Endothelial cell of umbilical vein (primary cell): Measurements from ENCODE around the gene SPAG16. TPM values are rescaled to one million over a fixed set of nuclear protein-coding genes. Genes with fewer than 3 reads are reported as not detected.

ENCODE experiments used
- BruUV-seq: library from RNA; stranded (reverse); fragments of 400-500 nt; replicated peaks from 2 replicates; lab custom pipeline; 2021; lab: Mats Ljungman, UMichigan
- CTCF ChIA-PET: fragments of 300-600, 350-600 bp; sonication (Branson Sonifier 250); formaldehyde crosslinking; loops from one replicate; lab custom pipeline; 2021; ENCODE audit warnings: antibody characterized with exemption, inconsistent platforms; lab: Charles Lee
- POLR2A ChIA-PET: fragments of 300-600, 350-600 bp; sonication (Branson Sonifier 250); formaldehyde crosslinking; loops from one replicate; lab custom pipeline; 2021; ENCODE audit warnings: antibody characterized with exemption, inconsistent platforms; lab: Charles Lee
- DNase-seq: peaks from one replicate; pipeline ENCODE4 v3.0.0-alpha.2; 2011; ENCODE audit warnings: low read depth, low spot score
- FAIRE-seq: peaks from 2 replicates; lab custom pipeline; 2011; peaks lifted over from hg19 to GRCh38; lab: Jason Lieb, UNC
- H2AFZ ChIP-seq: 2 replicates; pipeline ENCODE4 v1.6.0; 2012; ENCODE audit warnings: low read depth, low read length, control low read depth, inconsistent platforms
- H3K27ac ChIP-seq: 2 replicates; pipeline ENCODE4 v1.5.1; 2011; ENCODE audit warnings: low read depth, mild to moderate bottlenecking, control low read depth, low read length, moderate library complexity; ENCODE audit not compliant: insufficient read depth
- H3K27me3 ChIP-seq, 2 experiments: 2 replicates each; pipeline versions ENCODE4 v1.6.0 to v1.6.1; 2011; ENCODE audit warnings: low read length in 2 of 2, mixed read lengths in 1 of 2; ENCODE audit not compliant: control insufficient read depth in 2 of 2, insufficient read depth in 2 of 2
- H3K36me3 ChIP-seq, 2 experiments: 2 replicates in 1 of 2; 3 replicates in 1 of 2; pipeline ENCODE4 v1.5.1; 2011; ENCODE audit warnings: low read length in 2 of 2, mild to moderate bottlenecking in 1 of 2, moderate library complexity in 1 of 2; ENCODE audit not compliant: control insufficient read depth in 2 of 2, insufficient read depth in 2 of 2; ENCODE audit errors: extremely low read depth in 1 of 2
- H3K4me1 ChIP-seq: 3 replicates; pipeline ENCODE4 v1.5.1; 2011; ENCODE audit warnings: mild to moderate bottlenecking, low read length; ENCODE audit not compliant: control insufficient read depth, insufficient read depth; ENCODE audit errors: extremely low read depth
- H3K4me2 ChIP-seq: 2 replicates; pipeline ENCODE4 v1.6.1; 2011; ENCODE audit warnings: low read length, control low read depth, mixed read lengths; ENCODE audit not compliant: insufficient read depth
- H3K4me3 ChIP-seq, 3 experiments: fragments of 200-600 bp in 1 of 3; sonication (generic), shearing (Covaris generic) in 1 of 3; replicated peaks in 1 of 3; 2 replicates each; pipeline ENCODE4 v1.5.1; 2011 to 2016; ENCODE audit warnings: control low read depth in 3 of 3, low read length in 3 of 3, mild to moderate bottlenecking in 2 of 3, inconsistent platforms in 1 of 3, low read depth in 1 of 3, moderate library complexity in 1 of 3; ENCODE audit not compliant: insufficient read depth in 1 of 3
- H3K79me2 ChIP-seq: 2 replicates; pipeline ENCODE4 v1.6.0; 2012; ENCODE audit warnings: low read length, inconsistent platforms; ENCODE audit not compliant: control insufficient read depth, insufficient read depth
- H3K9ac ChIP-seq: replicated peaks from 2 replicates; pipeline ENCODE3; 2011; ENCODE audit warnings: low read length, control low read depth; ENCODE audit not compliant: insufficient read depth; ENCODE audit errors: extremely low read depth
- H3K9me1 ChIP-seq: replicated peaks from 3 replicates; pipeline ENCODE4 v1.6.0; 2011; ENCODE audit warnings: mild to moderate bottlenecking, low read length; ENCODE audit not compliant: control insufficient read depth, insufficient read depth; ENCODE audit errors: extremely low read depth
- H3K9me3 ChIP-seq: replicated peaks from 2 replicates; pipeline ENCODE4 v1.5.1; 2012; ENCODE audit warnings: low read length, inconsistent platforms; ENCODE audit not compliant: control insufficient read depth, insufficient read depth
- H4K20me1 ChIP-seq: replicated peaks from 2 replicates; pipeline ENCODE3; 2011; ENCODE audit warnings: mild to moderate bottlenecking, low read length; ENCODE audit not compliant: control insufficient read depth, insufficient read depth; ENCODE audit errors: extremely low read depth
- CTCF ChIP-seq, 2 donors: IDR thresholded peaks; 1 replicate in 1 of 2; 2 replicates in 1 of 2; pipeline ENCODE4 v1.5.1; 2011; ENCODE audit warnings: low read length in 2 of 2, mild to moderate bottlenecking in 2 of 2, moderate library complexity in 2 of 2, control low read depth in 1 of 2, inconsistent platforms in 1 of 2, low read depth in 1 of 2; ENCODE audit not compliant: insufficient read depth in 1 of 2; ENCODE audit errors: extremely low read depth in 1 of 2
- EZH2 ChIP-seq: IDR thresholded peaks from 2 replicates; pipeline ENCODE4 v1.6.1; 2012; ENCODE audit warnings: borderline replicate concordance, low read depth, mild to moderate bottlenecking, moderate library complexity, low read length, inconsistent platforms; ENCODE audit not compliant: severe bottlenecking
- FOS ChIP-seq: IDR thresholded peaks from 2 replicates; pipeline ENCODE4 v1.6.1; 2011; ENCODE audit warnings: mild to moderate bottlenecking, low read length, moderate library complexity, borderline replicate concordance; ENCODE audit not compliant: insufficient read depth
- GATA2 ChIP-seq: IDR thresholded peaks from 2 replicates; pipeline ENCODE4 v1.7.0; 2011; ENCODE audit warnings: low read depth, mild to moderate bottlenecking, moderate library complexity, mixed read lengths, low read length; ENCODE audit not compliant: insufficient read length, insufficient read depth
- JUN ChIP-seq: IDR thresholded peaks from 2 replicates; pipeline ENCODE4 v1.6.1; 2011; ENCODE audit warnings: borderline replicate concordance, low read depth; ENCODE audit not compliant: insufficient read length, insufficient read depth
- MAX ChIP-seq: IDR thresholded peaks from 2 replicates; pipeline ENCODE4 v1.6.1; 2011; ENCODE audit not compliant: insufficient read depth, insufficient read length
- MYC ChIP-seq: IDR thresholded peaks from one replicate; pipeline ENCODE4 v1.6.1; 2011; ENCODE audit warnings: mild to moderate bottlenecking, low read depth, low read length
- POLR2A ChIP-seq: IDR thresholded peaks from 2 replicates; pipeline ENCODE4 v1.6.1; 2012; ENCODE audit warnings: low read depth, mild to moderate bottlenecking, control low read depth, low read length
- POLR2AphosphoS5 ChIP-seq: IDR thresholded peaks from 2 replicates; pipeline ENCODE4 v1.6.1; 2012; ENCODE audit warnings: low read depth, mild to moderate bottlenecking, control low read depth, low read length, moderate library complexity; ENCODE audit not compliant: insufficient read depth
- dilution Hi-C: fragments of 300-500 bp; cut with MboI; formaldehyde crosslinking; loops from one replicate; pipeline ENCODE4 v1.15.0; 2019; ENCODE audit warnings: low sequenced_read_pairs; ENCODE audit not compliant: extremely low pct_ligation_motif_present
- intact Hi-C: fragments of 100-400 bp; cut with micrococcal nuclease; formaldehyde crosslinking; loops from one replicate; pipeline ENCODE4 v1.10.0; 2022
- polyA plus RNA-seq, 4 experiments: library from polyadenylated mRNA; depleted of rRNA in 3 of 4; stranded (reverse) in 3 of 4; unstranded in 1 of 4; fragments of >200 nt; gene quantifications; 2 replicates each; pipeline versions ENCODE4 v1.2.1 to v1.2.3, GENCODE V29; 2011 to 2012; ENCODE audit warnings: missing spikeins in 1 of 4
- total RNA-seq: library from RNA; stranded (reverse); gene quantifications from 2 replicates; pipeline ENCODE4 v1.2.3, GENCODE V29; 2021

The SPAG16 gene
- total and polyA plus RNA-seq, 2 donors (not counting 3 experiments of a cell fraction or from before 2014, with no cell fraction given), result 4.0 to 7.7 TPM

GRCh38 chr2:213281156-213281555, 3.1 kb upstream of the SPAG16 start:
- no peak overlapping the region for H2AFZ ChIP-seq
- POLR2A ChIA-PET, result no interaction called here
- H4K20me1 ChIP-seq, result no peaks in the 10 kb centered on the region
- H3K27me3 ChIP-seq, result no peaks in the 10 kb centered on the region
- intact Hi-C loops (loop anchor here (5.0 kb wide), 1 partner anchor 1526 kb away; the partner anchor contains the start of gene BARD1), dilution Hi-C loops (no loop called here)
- no peak for DNase-seq
- H3K4me3 ChIP-seq, result no peak overlapping the region
- no peaks in the 10 kb centered on the region for H3K9me1 ChIP-seq
- no peaks in the 10 kb centered on the region for H3K9me3 ChIP-seq
- BruUV-seq, result no TSS peak
- H3K4me1 ChIP-seq, result peaks cover 6% of the 10 kb centered on the region
- no peak overlapping the region for H3K9ac ChIP-seq
- no peak for TF ChIP-seq CTCF (IDR thresholded peaks at IDR 0.05; ENCODE audit: extremely low read depth in 1 of 2, insufficient read depth in 1 of 2, low read depth in 1 of 2, low read length in 2 of 2)
- TF ChIP-seq EZH2, result no peak
- FAIRE-seq, result no peak
- H3K27ac ChIP-seq, result no peak overlapping the region
- CTCF ChIA-PET, result no interaction called here
- no peaks in the 10 kb centered on the region for H3K36me3 ChIP-seq
- H3K4me2 ChIP-seq, result no peak overlapping the region
- no peaks in the 10 kb centered on the region for H3K79me2 ChIP-seq

- FAIRE-seq (no peak), DNase-seq (no peak)
- dilution Hi-C loops (no loop called here), intact Hi-C loops (no loop called here)
- Histone ChIP-seq H3K9me1 (no peaks in the 10 kb centered on the region), H3K9ac (peak overlapping the region; percentile 78), H3K4me2 (peak overlapping the region; percentile 91), H3K4me3 (no peak overlapping the region), H3K27ac (no peak overlapping the region), H4K20me1 (no peaks in the 10 kb centered on the region), H3K4me1 (peaks cover 6% of the 10 kb centered on the region), H3K27me3 (no peaks in the 10 kb centered on the region), H3K79me2 (no peaks in the 10 kb centered on the region), H3K9me3 (no peaks in the 10 kb centered on the region), H2AFZ (no peak overlapping the region), H3K36me3 (no peaks in the 10 kb centered on the region)
- CTCF ChIA-PET, result no interaction called here
- no peak for TF ChIP-seq MYC
- TF ChIP-seq GATA2, result no peak
- no peak for TF ChIP-seq CTCF (IDR thresholded peaks at IDR 0.05; ENCODE audit: extremely low read depth in 1 of 2, insufficient read depth in 1 of 2, low read depth in 1 of 2, low read length in 2 of 2)
- no peak for TF ChIP-seq JUN
- no peak for TF ChIP-seq FOS
- no peak for TF ChIP-seq MAX
- no peak for TF ChIP-seq EZH2
- no peak for TF ChIP-seq POLR2AphosphoS5
- no peak for TF ChIP-seq POLR2A
- POLR2A ChIA-PET, result no interaction called here
- BruUV-seq, result no TSS peak
Measured at GRCh38 chr2:213285404-213285803, 1.1 kb downstream of the SPAG16 start.
